Stromal cell of bone marrow (primary cell): ENCODE results near the gene OR51B2.

Experiments
- DNase-seq: peaks from one replicate; pipeline ENCODE4 v3.0.0-alpha.2; 2012; ENCODE audit warnings: low read depth

Gene OR51B2

DNA sequence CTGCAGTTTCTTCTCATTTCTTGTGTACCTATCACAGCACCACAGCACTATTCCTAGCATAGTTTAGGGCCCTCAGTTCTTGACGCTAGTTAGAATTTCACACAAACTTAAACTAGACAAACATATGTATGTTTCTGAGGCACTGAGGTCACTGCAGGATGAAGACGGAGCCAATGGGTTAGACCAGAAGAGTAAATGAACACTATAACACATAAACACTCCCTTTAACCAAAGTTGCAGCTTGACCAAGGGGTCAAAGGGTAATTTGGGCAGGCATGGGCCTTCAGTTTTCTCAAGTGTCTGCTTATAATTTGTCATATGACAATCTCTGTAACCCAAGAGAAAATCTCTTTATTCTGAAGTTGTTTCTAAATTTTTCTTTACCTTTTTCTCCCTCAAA is 41.5 kb downstream of the OR51B2 start:
- no peak for DNase-seq

DNA sequence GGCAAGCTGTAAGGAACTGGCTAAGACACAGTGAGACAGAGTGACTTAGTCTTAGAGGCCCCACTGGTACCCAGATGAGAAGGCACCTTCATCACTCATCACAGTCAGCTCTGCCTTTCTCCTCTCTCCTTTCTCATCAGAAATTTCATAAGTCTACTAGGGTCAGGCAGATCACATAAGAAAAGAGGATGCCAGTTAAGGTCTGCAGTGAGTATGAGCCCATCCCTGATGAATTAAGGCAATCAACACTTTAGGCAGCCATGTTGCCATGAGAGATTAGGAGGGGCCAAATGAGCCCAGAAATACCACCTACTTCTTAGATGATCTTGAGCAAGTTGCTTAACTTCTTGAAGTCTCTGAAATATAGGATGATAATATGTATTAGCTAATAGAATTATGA is 42.5 kb downstream of the OR51B2 start:
- no peak for DNase-seq

DNA sequence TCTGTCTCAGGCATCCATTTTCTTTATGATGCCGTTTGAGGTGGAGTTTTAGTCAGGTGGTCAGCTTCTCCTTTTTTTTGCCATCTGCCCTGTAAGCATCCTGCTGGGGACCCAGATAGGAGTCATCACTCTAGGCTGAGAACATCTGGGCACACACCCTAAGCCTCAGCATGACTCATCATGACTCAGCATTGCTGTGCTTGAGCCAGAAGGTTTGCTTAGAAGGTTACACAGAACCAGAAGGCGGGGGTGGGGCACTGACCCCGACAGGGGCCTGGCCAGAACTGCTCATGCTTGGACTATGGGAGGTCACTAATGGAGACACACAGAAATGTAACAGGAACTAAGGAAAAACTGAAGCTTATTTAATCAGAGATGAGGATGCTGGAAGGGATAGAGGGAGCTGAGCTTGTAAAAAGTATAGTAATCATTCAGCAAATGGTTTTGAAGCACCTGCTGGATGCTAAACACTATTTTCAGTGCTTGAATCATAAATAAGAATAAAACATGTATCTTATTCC is 43.5 kb downstream of the OR51B2 start:
- DNase-seq: peak; percentile 100

DNA sequence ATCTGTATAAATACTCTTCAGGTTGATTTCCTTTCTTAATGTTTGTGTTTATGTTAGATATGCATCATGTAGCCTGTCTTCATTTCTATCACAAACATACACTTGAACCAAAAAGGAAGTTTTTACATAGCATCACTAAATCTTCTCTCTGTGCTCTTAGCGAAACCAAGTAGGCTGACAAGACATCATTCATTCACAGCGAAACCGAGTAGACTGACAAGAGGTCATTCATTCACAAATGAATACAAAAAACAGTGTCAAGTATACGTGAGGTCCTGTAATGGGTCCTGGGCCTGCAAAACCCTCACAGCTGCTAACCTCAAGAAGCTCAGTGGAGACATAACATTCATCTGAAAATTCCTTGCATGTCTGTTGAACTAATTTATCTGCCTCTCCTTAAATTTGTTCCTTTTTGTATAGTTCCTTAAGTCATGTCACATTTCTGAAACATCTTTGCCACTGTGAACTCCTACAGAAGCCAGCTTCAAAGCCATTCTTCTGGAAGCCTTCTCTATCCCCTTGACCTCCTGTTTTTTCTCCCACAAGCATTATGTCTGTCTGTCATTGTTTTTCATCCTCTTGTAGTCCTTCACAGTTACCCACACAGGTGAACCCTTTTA is 44.5 kb downstream of the OR51B2 start:
- no peak for DNase-seq

GRCh38 chr11:5277807-5278382 is 46.2 kb downstream of the OR51B2 start:
- DNase-seq: no peak

DNA sequence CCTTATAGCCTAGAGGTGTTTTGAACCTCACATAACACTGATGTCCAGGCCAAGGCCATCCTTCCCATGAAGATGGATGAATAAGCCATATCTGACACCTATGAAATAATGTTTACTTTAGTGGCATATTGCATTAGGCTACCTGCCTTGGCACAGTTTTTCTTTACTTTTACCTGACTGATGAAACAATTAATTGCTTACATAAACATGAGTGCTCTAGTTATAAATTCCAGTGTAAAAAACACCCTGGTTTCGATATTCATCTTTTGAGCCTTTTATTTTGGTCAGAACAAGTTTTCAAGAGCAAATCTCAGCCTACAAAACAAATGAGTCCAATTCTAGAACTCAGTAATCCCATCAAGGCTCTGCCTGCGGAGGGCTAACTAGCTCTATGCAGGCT is 47.4 kb downstream of the OR51B2 start:
- no peak for DNase-seq

DNA sequence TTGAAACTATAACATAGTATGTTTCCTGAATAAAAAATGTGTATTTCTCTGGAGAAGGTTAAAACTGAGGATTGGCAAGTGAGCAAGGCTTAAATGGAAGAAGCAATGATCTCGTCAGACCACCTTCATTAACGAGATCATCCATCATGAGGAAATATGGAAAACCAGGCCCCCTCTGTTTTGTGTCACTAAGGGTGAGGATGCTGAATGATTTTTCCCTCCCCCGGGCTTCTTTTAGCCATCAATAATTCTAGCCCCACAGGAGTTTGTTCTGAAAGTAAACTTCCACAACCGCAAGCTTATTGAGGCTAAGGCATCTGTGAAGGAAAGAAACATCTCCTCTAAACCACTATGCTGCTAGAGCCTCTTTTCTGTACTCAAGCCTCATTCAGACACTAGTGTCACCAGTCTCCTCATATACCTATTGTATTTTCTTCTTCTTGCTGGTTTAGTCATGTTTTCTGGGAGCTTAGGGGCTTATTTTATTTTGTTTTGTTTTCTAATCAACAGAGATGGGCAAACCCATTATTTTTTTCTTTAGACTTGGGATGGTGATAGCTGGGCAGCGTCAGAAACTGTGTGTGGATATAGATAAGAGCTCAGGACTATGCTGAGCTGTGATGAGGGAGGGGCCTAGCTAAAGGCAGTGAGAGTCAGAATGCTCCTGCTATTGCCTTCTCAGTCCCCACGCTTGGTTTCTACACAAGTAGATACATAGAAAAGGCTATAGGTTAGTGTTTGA is 48.6 kb downstream of the OR51B2 start:
- DNase-seq: no peak

DNA sequence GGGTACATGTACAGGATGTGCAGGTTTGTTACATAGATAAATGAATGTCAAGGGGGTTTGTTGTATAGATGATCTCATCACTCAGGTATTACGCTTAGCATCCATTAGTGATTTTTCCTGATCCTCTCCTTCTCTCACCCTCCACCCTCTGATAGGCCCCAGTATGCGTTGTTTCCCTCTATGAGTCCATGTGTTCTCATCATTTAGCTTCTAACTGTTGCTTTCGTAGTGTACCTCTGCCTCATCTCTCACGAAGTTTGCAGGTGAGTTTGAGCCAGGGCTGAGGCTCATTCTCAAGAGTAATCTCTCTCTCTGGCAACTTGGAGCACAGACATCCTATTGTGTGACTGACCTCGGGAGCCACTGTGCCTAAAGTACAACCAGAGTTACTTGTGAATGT is 49.7 kb downstream of the OR51B2 start:
- DNase-seq: no peak
